Measurements from ENCODE around the gene XRCC1.
A peak's percentile ranks its signal among the peaks of the same experiment; 100 is the strongest.
"Not testable (repeated sequence)": the region's sequence is repeated elsewhere in the genome, so short reads cannot be mapped to it uniquely, and the experiment has no call there.

The XRCC1 gene

DNA sequence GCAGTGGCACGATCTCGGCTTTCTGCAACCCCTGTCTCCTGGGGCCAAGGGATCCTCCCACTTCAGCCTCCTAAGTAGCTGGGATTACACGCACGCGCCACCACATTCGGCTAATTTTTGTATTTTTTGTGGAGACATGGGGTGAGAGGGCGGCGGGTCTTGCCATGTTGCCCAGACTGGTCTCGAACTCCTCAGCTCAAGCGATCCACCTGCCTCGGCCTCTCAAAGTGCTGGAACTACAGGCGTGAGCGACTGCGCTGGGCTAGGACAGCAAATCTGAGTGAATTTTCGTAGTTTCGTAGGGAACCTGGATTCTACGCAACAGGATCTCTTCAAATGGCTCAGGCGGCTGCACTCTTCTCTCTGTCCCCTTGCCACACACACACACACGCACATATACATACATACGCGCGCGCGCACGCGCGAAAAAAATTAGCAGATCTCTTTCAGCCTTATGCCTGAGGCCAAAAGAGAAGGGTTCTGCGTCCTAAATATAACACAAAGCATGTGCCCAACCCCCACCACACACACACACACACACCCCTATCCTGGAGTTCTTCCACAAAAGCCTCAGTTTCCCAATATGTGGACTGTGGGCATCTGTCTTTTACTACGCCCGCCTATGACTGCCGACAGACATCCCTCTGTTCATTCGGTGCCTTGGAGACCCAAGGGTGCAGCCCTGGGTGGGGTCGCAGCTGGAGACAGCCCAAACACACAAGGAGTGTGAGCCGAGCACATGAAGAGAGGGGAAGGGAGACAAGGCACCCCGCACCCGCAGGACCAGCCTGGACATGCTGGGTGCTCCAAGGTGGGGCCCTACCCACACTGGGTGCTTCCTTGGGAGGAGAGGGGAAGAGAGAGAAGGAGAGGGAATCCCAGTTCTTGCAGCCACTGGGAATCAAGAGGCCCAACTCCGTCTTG lies 890 bp upstream of the XRCC1 start:
- no peak for DNase-seq (ENCODE audit: low read depth)

DNA sequence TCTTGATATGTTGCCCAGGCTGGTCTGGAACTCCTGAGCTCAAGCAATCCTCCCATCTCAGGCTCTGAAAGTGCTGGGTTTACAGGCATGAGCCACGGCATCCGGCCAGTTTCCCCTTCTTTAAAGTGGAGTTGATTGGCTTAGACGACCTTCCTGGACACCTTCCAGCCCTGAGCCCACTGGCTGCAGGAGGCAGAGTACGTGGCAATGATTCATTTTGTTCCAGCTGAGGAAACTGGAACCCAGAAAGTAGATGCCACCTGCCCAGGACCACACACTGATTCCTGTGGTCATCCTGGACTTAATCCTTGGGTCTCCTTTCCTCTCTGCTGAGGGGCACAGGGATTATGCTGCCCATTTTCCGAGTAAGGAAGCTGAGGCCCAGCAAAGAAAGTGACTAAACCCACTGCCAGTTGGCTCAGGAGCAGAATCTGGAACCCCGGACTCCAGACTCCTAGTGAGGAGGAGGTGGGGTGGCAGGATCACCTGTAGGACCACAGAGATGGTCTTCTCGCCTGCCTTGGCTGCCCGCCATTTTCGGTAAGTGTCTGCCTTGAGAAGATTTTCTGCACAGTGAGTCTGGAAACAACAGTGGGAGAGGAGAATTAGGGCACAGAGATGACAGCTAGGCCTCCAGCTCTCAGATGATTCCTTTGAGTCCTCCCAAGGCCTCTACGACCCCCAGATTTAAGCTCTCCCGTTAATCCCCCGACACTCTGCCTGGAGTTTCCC lies 737 bp downstream of the XRCC1 start:
- no peak for DNase-seq (ENCODE audit: low read depth)

DNA sequence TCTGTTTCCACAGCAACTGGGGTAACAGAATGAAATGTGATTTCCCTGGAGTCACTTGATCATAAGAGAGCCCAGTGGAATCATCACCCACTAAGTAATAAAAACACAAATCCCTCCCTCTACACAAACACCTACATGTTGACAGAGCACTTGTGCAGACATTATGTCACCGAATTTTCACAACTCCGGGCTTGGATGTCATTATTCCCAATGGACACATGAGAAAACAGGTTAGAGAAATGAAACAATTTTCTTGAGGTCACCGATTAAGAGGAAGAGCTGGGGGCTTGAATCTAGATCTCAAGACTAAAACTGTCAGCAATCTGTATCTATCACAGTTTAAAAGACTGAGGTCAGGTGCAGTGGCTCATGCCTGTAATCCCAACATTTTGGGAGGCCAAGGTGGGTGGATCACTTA lies 3.1 kb downstream of the XRCC1 start:
- no peak for DNase-seq (ENCODE audit: low read depth)

DNA sequence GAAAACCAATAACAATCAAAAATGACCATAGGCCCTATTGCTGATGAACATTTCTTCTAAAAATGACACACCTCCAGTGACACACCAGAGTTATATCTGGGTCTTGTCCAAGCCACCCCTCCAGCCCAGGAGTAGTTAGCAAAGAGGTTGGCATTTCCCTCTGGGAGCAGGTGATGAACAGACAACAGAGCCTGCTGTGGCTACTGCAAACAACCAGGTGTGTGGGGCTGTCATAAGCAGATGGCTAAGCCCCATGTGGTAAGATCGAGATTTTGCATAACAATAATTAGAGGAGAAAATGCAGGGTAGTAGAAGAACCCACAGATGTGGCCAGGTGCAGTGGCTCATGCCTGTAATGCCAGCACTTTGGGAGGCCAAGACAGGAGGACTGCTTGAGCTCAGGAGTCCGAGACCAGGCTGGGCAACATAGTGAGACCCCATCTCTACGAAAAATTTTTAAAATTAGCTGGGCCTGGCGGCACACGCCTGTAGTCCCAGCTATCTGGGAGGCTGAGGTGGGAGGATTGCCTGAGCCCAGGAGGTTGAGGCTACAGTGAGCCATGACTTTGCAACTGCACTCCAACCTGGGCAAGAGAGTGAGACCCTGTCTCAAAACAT lies 5.0 kb downstream of the XRCC1 start:
- DNase-seq (ENCODE audit: low read depth) = no peak

DNA sequence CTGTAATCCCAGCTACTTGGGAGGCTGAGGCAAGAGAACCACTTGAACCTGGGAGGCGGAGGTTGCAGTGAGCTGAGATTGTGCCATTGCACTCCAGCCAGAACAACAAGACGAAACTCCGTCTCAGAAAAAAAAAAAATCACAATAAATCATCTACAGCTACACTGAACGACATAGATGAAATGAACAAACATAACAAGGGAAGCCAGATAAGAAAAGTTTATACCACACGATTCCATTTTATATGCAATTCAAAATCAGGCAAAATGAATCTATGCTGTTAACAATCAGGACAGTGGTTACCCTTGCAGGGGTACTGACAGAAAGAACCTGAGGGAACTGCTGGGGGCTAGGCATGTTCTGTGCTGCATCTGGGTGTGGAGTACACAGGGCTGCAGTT lies 5.7 kb downstream of the XRCC1 start:
- no peak for DNase-seq (ENCODE audit: low read depth)

DNA sequence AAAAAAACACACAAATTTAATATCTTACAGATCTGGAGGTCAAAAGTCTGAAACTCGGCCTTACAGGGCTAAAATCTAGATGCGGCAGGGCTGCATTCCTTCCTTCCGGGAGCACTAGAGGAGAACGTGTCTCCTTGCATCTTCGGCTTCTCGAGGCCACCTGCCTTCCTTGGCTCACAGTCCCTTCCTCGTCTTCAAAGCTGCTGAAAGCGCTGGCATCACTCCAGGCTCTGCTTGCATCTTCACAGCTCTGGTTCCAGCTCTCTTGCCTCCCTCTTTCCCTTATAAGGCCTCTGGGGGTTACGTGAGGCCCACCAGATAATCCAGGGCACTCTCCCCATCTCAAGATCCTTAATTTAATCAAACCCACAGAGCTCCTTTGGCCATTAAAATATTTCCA lies 10.5 kb downstream of the XRCC1 start:
- DNase-seq (ENCODE audit: low read depth) = no peak

DNA sequence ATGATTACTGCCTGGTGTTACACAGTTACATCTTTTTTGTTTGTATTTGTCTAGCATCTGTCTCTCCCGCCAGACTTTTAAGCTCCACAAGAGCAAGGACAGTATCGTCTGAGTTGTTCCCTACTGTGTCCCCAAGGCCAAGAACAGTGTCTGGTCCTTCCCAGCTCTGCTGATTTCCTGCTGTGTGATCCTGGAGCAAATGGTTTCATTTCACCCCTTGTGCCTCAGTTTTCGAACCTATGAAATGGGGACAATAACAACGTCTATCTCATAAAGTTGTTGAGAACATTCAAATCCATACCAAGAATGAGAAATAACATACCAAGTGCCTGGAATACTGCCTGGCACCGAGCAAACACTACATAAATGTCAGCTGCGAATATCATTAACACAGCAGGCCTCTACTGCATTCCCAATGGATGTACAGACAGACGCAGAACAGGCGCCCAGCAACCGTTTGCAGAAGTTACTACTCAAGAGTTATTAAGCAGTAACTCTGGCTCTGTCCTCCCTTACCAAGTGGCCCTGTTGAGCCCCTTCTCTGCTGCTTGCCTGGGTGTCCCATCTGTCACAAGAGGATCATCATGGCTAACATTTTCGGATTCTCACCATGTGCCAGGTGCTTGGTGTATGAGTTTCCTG lies 11.4 kb downstream of the XRCC1 start:
- no peak for DNase-seq (ENCODE audit: low read depth)

DNA sequence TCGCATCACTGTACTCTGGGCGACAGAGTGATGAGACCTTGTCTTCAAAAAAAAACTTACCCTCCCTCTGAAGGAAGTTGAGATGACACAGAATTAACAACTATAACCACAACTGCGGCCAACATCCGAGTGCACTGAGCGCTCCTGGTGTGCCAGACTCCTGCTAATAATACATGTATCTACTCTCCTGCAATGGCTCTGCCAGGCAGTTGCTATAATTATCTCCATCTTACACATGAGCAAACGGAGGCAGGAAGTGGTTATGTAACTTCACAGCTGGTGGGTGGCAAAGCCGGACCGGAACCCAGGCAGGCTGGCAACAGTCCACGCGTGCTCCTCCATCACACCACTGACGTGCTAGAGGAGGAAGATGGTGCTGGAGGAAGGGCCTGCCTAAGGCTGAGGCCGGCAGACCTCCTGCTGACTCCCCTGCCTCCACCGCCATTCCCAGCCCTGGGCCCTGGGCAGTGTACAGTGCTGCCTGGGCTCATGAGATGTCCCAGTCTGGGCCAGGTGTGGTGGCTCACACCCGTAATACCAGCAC lies 12.6 kb downstream of the XRCC1 start:
- peak; percentile 56 for DNase-seq (ENCODE audit: low read depth)

DNA sequence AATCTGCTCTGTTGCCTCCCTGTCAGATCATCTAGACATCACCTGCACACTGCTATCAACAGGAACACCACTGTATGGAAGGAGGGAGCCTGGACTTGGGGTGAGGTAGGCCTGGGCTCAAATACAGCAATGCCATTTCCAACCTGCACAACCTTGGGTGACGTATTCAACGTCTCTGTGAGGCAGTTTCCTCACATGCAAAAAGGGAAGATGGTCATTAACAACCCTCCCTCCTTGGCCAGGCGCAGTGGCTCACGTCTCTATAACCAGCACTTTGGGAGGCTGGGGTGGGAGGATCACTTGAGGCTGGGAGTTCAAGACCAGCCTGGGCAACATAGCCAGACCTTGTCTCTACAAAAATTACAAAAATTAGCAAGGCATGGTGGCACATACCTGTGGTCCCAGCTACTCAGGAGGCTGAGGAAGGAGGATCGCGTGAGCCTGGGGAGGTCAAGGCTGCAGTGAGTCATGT lies 13.1 kb downstream of the XRCC1 start:
- DNase-seq (ENCODE audit: low read depth) = no peak

DNA sequence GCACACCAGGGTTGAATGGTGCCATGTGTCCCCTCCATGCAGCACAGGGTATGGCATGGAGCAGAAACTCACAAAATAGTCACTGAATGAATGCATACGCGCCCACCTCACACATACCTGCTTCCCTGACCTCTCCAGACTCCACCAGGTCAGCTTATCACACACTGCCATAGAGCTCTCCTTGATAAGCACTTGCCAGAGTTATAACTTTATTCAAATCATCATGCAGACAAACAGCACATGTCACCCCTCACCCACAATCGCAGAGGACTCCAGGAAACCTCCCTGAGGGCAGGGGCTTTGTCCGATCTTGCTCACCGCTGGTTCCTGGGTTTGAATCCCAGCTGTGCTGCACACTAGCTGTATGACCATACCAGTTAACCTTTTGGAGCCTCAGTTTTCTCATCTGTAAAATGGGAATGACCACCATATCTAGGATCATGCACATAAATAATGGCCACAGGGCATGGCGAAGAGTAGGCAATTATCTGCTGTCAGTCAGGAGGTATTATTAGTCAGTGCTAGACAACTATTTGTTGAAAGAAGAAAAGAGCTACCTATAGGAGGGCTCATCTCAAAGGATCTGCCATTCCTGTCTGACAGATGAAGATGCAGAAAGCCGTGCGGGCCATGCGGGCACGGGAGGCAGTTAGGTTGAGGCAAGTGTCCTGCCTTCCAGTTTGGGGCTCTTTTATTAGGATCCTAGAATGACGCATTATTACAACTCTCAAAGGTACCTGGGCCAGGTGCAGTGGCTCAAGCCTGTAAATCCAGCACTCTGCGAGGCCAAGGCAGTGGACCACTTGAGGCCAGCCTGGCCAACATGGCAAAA lies 14.0 kb downstream of the XRCC1 start:
- DNase-seq (ENCODE audit: low read depth) = no peak

DNA sequence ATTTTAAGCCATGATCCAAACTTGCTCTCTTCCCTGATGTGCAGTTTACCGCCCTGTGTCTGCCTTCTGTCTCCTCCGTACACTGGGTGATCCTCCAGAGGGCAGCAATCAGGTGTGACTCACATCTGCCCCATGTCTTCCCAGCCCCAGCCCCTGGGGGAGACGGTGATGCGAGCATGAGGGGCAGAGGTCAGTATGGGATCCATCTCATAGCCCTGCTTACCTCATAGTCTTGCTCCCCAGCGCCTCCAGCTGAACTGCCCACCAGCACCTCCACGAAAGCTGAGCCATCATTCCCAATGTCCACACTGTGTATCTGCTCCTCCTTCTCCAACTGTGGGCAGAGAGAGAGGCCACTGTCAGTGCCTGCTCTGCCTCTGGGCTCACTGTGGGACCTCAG lies 14.6 kb downstream of the XRCC1 start:
- no peak for DNase-seq (ENCODE audit: low read depth)

DNA sequence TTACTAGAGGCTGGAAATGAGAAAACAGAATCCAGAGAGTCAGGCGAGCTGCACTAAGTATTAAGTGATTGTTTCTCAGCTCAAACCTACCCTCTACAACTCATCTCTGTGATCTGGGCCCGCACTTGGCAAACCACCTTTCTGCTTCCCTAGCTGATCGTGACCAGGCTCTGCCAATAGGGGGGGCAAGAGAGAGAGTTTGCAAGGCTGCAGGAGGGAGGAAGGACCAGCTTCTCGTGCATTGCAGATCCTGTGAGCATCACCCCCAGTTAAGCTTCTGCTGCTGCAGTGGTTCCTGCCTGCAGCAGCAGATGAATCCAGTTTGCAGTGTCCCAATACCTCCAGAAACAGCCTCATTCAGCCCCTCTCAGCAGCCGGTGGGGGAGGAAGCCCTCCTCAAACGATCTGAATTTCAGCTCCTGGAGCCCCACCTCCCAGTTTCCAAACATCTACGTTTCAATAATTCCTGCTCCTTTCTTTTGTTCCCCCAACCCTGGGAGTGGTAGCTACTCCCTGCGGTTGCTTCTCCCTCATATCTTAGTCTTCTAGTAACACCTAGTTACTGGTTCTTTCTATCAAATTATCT lies 20.0 kb downstream of the XRCC1 start:
- DNase-seq (ENCODE audit: low read depth) = no peak

DNA sequence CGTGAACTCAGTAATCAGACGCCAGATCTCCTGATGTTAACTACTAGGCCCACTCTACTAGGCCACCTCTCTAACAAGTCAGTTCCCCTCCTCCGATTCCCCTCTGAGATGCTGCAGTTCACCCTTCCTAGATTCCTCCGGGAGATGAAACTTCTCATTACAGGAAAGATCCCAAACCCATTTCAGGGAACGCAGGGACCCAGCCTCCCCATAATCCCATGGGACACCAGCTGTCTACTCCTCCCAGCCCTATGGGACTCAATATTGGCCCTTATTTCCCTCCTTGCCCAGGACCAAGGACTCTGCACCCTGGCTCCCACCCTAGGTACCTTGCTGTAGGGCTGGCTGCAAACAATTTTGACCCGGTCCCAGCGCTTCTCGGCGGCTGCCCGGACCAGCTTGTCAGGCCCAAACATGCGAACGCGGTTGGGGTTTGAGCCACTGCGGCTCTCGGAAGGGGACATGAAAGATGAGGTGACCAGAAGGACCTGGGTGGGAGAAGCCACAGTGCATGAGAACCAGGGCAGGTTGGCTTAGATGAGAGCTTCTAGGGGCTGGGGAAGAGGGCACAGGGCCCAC lies 20.9 kb downstream of the XRCC1 start:
- DNase-seq (ENCODE audit: low read depth) = no peak

DNA sequence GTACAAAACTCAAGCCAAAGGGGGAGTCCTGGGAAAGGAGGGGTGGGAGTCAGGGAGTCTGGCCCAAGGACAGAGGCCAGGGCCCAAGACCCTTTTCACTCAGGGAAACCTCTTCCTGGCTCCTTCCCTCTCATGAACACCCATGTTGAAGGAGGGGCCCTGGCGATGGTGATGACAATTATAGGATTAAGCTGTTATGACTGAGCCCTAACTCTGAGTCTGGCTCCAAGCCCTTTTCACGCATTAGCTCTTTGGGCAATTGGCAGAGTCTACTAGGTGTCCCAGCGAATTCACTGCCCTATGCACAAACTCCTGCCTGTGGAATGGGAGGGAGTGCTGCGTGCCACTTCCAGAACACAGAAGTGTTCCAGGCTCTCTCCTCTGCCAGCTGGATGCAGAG lies 21.7 kb downstream of the XRCC1 start:
- DNase-seq (ENCODE audit: low read depth) = no peak

DNA sequence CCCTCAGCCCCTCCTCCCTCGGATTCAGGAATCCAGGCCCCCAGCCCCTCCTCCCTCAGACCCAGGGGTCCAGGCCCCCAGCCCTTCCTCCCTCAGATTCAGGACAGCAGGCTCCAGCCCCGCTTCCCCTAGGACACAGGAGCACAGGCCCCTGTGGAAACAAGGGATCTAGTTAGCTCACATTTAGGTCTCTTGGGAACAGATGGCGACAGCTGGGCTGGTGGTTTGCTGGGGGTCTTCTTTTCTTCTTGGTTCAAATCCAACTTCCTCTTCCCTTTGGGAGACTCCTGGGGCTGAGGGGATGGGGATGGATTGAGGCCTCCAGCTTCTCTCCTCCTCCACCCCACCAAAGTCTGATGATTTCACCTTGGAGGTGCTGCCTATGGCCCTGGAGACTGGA lies 22.7 kb downstream of the XRCC1 start:
- DNase-seq (ENCODE audit: low read depth) = no peak

DNA sequence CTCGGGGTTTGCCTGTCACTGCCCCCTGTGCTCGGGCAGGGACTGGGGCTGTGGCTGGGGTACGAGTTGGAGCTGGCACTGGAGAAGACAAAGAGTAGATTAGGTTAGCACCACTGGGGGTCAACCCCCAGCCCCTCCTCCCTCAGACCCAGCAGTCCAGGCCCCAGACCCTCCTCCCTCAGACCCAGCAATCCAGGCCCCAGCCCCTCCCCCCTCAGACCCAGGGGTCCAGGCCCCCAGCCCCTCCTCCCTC lies 23.2 kb downstream of the XRCC1 start:
- DNase-seq (ENCODE audit: low read depth) = no peak

DNA sequence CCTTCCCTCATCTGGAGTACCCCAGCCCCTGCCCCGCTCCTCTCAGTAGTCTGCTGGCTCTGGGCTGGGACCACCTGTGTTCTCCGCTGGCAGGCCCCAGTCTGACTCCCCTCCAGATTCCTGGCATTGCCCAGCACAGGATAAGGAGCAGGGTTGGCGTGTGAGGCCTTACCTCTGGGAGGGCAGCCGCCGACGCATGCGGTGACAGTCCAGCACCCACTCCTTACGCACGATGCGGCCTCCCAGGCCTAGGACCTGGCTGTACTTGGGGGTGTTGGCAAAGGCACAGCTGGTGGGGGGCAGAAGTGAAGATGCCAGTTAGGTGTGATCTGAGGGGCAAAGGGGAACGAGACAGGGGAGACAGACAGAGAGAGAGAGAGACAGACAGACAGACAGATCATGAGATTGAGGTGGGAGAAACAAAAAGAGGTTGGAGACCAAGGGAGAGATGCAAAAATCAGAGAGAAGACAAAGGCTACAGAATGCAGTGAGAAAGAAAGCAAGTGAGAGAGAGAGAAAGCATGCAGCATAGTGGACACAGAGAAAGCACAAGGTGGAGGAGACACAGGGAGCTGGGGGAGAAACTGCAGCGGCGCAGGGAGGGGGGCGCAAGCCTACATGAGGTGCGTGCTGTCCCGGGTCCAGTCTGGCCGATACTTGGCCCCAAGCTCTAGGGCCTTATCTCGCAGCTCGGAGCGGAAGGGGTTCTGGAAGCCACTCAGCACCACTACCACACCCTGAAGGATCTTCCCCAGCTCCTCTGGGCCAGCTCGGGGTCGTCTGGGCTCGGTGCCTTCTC lies 23.7 kb downstream of the XRCC1 start:
- DNase-seq (ENCODE audit: low read depth) = no peak

DNA sequence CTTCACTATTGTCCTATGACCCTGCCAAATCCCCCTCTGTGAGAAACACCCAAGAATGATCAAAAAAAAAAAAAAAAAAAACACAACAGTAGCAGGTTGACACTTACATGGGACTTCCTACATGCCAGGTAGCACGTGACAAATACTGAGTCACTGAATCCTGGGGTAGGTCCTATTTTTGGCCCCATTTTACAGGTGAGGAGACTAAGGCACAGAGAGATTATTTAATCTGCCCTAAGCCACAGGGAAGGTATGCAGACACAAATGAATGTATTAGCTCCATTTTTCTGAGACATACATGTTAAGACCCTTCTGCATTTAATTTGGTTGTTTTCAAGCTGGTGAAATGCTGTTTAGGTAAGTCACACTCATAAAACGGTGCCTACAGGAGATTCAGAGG lies 26.6 kb downstream of the XRCC1 start:
- DNase-seq (ENCODE audit: low read depth) = no peak

DNA sequence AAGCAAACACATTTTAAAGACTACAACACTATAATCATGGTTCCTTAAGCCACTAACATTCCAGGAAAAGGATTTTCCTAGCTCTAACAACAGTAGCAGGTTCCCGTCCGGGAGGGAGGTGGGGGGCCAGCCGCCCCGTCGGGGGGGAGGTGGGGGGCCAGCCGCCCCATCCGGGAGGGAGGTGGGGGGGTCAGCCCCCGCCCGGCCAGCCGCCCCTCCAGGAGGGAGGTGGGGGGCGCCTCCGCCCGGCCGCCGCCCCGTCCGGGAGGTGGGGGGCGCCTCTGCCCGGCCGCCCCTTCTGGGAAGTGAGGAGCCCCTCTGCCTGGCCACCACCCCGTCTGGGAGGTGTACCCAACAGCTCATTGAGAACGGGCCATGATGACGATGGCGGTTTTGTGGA lies 27.4 kb downstream of the XRCC1 start:
- not testable (repeated sequence) for DNase-seq (ENCODE audit: low read depth)

DNA sequence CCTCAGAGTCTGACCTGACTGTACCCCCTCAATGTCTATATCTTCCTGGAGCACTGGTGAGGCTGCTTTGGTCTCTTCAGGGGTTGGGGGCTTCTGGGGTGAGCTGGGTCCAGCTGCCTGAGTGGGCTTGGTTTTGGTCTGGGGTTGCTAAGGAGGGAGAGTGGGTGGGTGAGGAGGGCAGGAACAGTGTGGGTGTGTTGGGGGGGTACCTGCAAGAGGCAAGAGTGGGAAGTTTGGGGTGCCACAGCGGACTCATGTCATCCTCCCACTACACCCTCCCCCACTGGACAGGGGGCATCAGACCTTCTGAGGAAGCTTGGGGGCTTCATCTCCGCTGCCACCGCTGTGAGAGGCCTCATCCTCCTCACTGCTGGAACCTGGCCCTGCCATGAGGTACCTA lies 28.7 kb downstream of the XRCC1 start:
- no peak for DNase-seq (ENCODE audit: low read depth)

Data from HS-5 (cell line).